Naive thymus-derived CD8-positive, alpha-beta T cell (primary cell): ENCODE measurements around the gene NR3C1. TPM values are rescaled to one million over a fixed set of nuclear protein-coding genes. Genes with fewer than 3 reads are reported as not detected.

Experiments
- ATAC-seq, 2 donors: fragments of 150-1000 bp; cut with Tn5 transposase in 1 of 2; sonication (Bioruptor Pico), chemical (Tn5 transposase) in 1 of 2; 1 replicate in 1 of 2; 2 replicates in 1 of 2; pipeline ENCODE4 v1.10.0; 2021; ENCODE audit warnings: mild to moderate bottlenecking in 2 of 2, moderate library complexity in 2 of 2
- POLR2A ChIA-PET: fragments of 350-600 bp; sonication (Branson Sonifier 250); formaldehyde crosslinking; loops from one replicate; lab custom pipeline; 2021; ENCODE audit warnings: antibody characterized with exemption; lab: Charles Lee
- DNase-seq, 10 donors: peaks; one replicate each; pipeline versions ENCODE4 v3.0.0 to v3.0.0-alpha.2; 2020 to 2022
- H3K27ac Mint-ChIP-seq, 10 donors: one replicate each; pipeline ENCODE4 v1.8.0; 2020 to 2022; ENCODE audit warnings: mild to moderate bottlenecking in 10 of 10, mixed read lengths in 10 of 10, moderate library complexity in 4 of 10, inconsistent platforms in 1 of 10
- H3K27me3 Mint-ChIP-seq, 5 donors: one replicate each; pipeline ENCODE4 v1.8.0; 2021 to 2022; ENCODE audit warnings: mixed read lengths in 5 of 5
- H3K36me3 Mint-ChIP-seq, 3 donors: one replicate each; pipeline ENCODE4 v1.8.0; 2020 to 2022; ENCODE audit warnings: mixed read lengths in 3 of 3, mild to moderate bottlenecking in 2 of 3, inconsistent platforms in 1 of 3
- H3K4me1 Mint-ChIP-seq, 4 donors: one replicate each; pipeline ENCODE4 v1.8.0; 2021 to 2022; ENCODE audit warnings: mixed read lengths in 4 of 4
- H3K4me3 Mint-ChIP-seq, 10 donors: one replicate each; pipeline ENCODE4 v1.8.0; 2020 to 2022; ENCODE audit warnings: mild to moderate bottlenecking in 10 of 10, mixed read lengths in 10 of 10, moderate library complexity in 6 of 10, inconsistent platforms in 1 of 10
- H3K9me3 Mint-ChIP-seq, 9 donors: one replicate each; pipeline ENCODE4 v1.8.0; 2020 to 2022; ENCODE audit warnings: mixed read lengths in 9 of 9, mild to moderate bottlenecking in 3 of 9, inconsistent platforms in 1 of 9, moderate library complexity in 1 of 9
- polyA plus RNA-seq, 3 donors: library from polyadenylated mRNA; unstranded; fragments of 300-500 nt; fragmentation: Illumina TruSeq; gene quantifications; one replicate each; pipeline ENCODE4 v1.2.3, GENCODE V29; 2021
- total RNA-seq, 8 experiments: library from RNA in 2 of 8; stranded (reverse) in 2 of 8; gene quantifications; one replicate each; pipeline ENCODE4 v1.2.3 and lab custom pipeline; 2021 to 2026

The NR3C1 gene
- total and polyA plus RNA-seq, 5 experiments from 2014 or later = 60.2 to 133 (median 83.9) TPM

GRCh38 chr5:143258559-143259253 is 144.8 kb downstream of the NR3C1 start:
- peaks cover 0 to 4% (median 3%) of the 10 kb centered on the region in 3 donors for H3K36me3 Mint-ChIP-seq
- peak overlapping the region in 1 of 10 donors; percentile 48 for H3K27ac Mint-ChIP-seq
- DNase-seq = no peak
- no peaks in the 10 kb centered on the region for H3K9me3 Mint-ChIP-seq
- H3K4me3 Mint-ChIP-seq = no peak overlapping the region
- POLR2A ChIA-PET = interaction anchor here (0.6 kb wide), 1 partner anchor 18 kb away, joined by 3 read pairs; no protein-coding TSS in a partner anchor
- no peak for ATAC-seq
- no peaks in the 10 kb centered on the region for H3K4me1 Mint-ChIP-seq
- no peaks in the 10 kb centered on the region for H3K27me3 Mint-ChIP-seq

GRCh38 chr5:143254819-143255218 is 148.7 kb downstream of the NR3C1 start:
- POLR2A ChIA-PET = interaction anchor here (0.6 kb wide), 1 partner anchor 42 kb away, joined by 3 read pairs; no protein-coding TSS in a partner anchor
- DNase-seq (no peak), ATAC-seq (no peak)
- no peak overlapping the region for H3K4me3 Mint-ChIP-seq
- H3K27ac Mint-ChIP-seq = no peak overlapping the region
- H3K27me3 Mint-ChIP-seq = no peaks in the 10 kb centered on the region
- H3K36me3 Mint-ChIP-seq = peaks cover 0 to 4% (median 0%) of the 10 kb centered on the region in 3 donors
- peaks cover 0 to 2% (median 0%) of the 10 kb centered on the region in 4 donors for H3K4me1 Mint-ChIP-seq
- H3K9me3 Mint-ChIP-seq = no peaks in the 10 kb centered on the region

GRCh38 chr5:143251946-143252345 is 151.5 kb downstream of the NR3C1 start:
- Mint-ChIP-seq H3K4me3 (no peak overlapping the region), H3K9me3 (peaks cover 0 to 2% (median 0%) of the 10 kb centered on the region in 9 donors), H3K27ac (peak overlapping the region in 1 of 10 donors; percentile 29), H3K27me3 (no peaks in the 10 kb centered on the region), H3K36me3 (peaks cover 0 to 4% (median 0%) of the 10 kb centered on the region in 3 donors), H3K4me1 (peaks cover 0 to 2% (median 0%) of the 10 kb centered on the region in 4 donors)
- ATAC-seq (no peak), DNase-seq (no peak)
- POLR2A ChIA-PET = no interaction called here

GRCh38 chr5:143251190-143251589 is 152.3 kb downstream of the NR3C1 start:
- no peak overlapping the region for H3K27ac Mint-ChIP-seq
- POLR2A ChIA-PET = no interaction called here
- no peaks in the 10 kb centered on the region for H3K27me3 Mint-ChIP-seq
- ATAC-seq (no peak), DNase-seq (no peak)
- H3K36me3 Mint-ChIP-seq = peaks cover 0 to 4% (median 1%) of the 10 kb centered on the region in 3 donors
- H3K4me3 Mint-ChIP-seq = no peak overlapping the region
- H3K4me1 Mint-ChIP-seq = peaks cover 0 to 2% (median 0%) of the 10 kb centered on the region in 4 donors
- H3K9me3 Mint-ChIP-seq = peaks cover 0 to 3% (median 0%) of the 10 kb centered on the region in 9 donors

GRCh38 chr5:143249851-143250250 is 153.6 kb downstream of the NR3C1 start:
- no peak for ATAC-seq
- POLR2A ChIA-PET = interaction anchor here (0.7 kb wide), 1 partner anchor 17 kb away, joined by 3 read pairs; no protein-coding TSS in a partner anchor

GRCh38 chr5:143248822-143249579 is 154.5 kb downstream of the NR3C1 start:
- Mint-ChIP-seq H3K4me1 (peaks cover 0 to 2% (median 0%) of the 10 kb centered on the region in 4 donors), H3K4me3 (no peak overlapping the region), H3K27ac (peak overlapping the region in 1 of 10 donors; percentile 4), H3K27me3 (no peaks in the 10 kb centered on the region), H3K9me3 (peaks cover 0 to 19% (median 5%) of the 10 kb centered on the region in 9 donors), H3K36me3 (peaks cover 0 to 5% (median 2%) of the 10 kb centered on the region in 3 donors)
- ATAC-seq (no peak), DNase-seq (no peak)
- POLR2A ChIA-PET = no interaction called here

More at GRCh38 chr5:143249851-143250250, 153.6 kb downstream of the NR3C1 start:
- no peaks in the 10 kb centered on the region for H3K27me3 Mint-ChIP-seq
- peaks cover under 1 to 2% (median 1%) of the 10 kb centered on the region in 3 donors for H3K36me3 Mint-ChIP-seq
- H3K4me3 Mint-ChIP-seq = no peak overlapping the region
- DNase-seq = no peak
- H3K4me1 Mint-ChIP-seq = peaks cover 0 to 2% (median 0%) of the 10 kb centered on the region in 4 donors
- no peak overlapping the region for H3K27ac Mint-ChIP-seq
- H3K9me3 Mint-ChIP-seq = peaks cover 0 to 11% (median 4%) of the 10 kb centered on the region in 9 donors

- peaks cover 0 to 5% (median 2%) of the 10 kb centered on the region in 3 donors for H3K36me3 Mint-ChIP-seq
- H3K9me3 Mint-ChIP-seq = peaks cover 0 to 19% (median 5%) of the 10 kb centered on the region in 9 donors
- POLR2A ChIA-PET = no interaction called here
- DNase-seq (no peak), ATAC-seq (no peak)
- H3K27me3 Mint-ChIP-seq = no peaks in the 10 kb centered on the region
- H3K4me1 Mint-ChIP-seq = peaks cover 0 to 2% (median 0%) of the 10 kb centered on the region in 4 donors
- no peak overlapping the region for H3K4me3 Mint-ChIP-seq
- no peak overlapping the region for H3K27ac Mint-ChIP-seq
Measured at GRCh38 chr5:143248391-143248790, 155.1 kb downstream of the NR3C1 start.

GRCh38 chr5:143247134-143247815 is 156.2 kb downstream of the NR3C1 start:
- H3K27ac Mint-ChIP-seq = peak overlapping the region in 1 of 10 donors; percentile 35
- H3K27me3 Mint-ChIP-seq = no peaks in the 10 kb centered on the region

GRCh38 chr5:143245929-143246561 is 157.4 kb downstream of the NR3C1 start:
- ATAC-seq (no peak), DNase-seq (no peak)
- no peaks in the 10 kb centered on the region for H3K27me3 Mint-ChIP-seq
- H3K4me3 Mint-ChIP-seq = no peak overlapping the region
- POLR2A ChIA-PET = no interaction called here
- H3K36me3 Mint-ChIP-seq = peaks cover 0 to 5% (median 2%) of the 10 kb centered on the region in 3 donors
- no peaks in the 10 kb centered on the region for H3K4me1 Mint-ChIP-seq
- peaks cover 0 to 19% (median 5%) of the 10 kb centered on the region in 9 donors for H3K9me3 Mint-ChIP-seq
- H3K27ac Mint-ChIP-seq = no peak overlapping the region

More at GRCh38 chr5:143247134-143247815, 156.2 kb downstream of the NR3C1 start:
- ATAC-seq = no peak
- peaks cover 0 to 5% (median 2%) of the 10 kb centered on the region in 3 donors for H3K36me3 Mint-ChIP-seq
- DNase-seq = no peak
- POLR2A ChIA-PET = no interaction called here
- no peaks in the 10 kb centered on the region for H3K4me1 Mint-ChIP-seq
- peaks cover 0 to 19% (median 5%) of the 10 kb centered on the region in 9 donors for H3K9me3 Mint-ChIP-seq
- H3K4me3 Mint-ChIP-seq = no peak overlapping the region

- no peaks in the 10 kb centered on the region for H3K4me1 Mint-ChIP-seq
- no peak overlapping the region for H3K27ac Mint-ChIP-seq
- H3K9me3 Mint-ChIP-seq = peaks cover 0 to 19% (median 5%) of the 10 kb centered on the region in 9 donors
- no peak overlapping the region for H3K4me3 Mint-ChIP-seq
- H3K36me3 Mint-ChIP-seq = peaks cover 0 to 5% (median 2%) of the 10 kb centered on the region in 3 donors
- POLR2A ChIA-PET = no interaction called here
- no peak for ATAC-seq
- no peak for DNase-seq
- H3K27me3 Mint-ChIP-seq = no peaks in the 10 kb centered on the region
Measured at GRCh38 chr5:143244990-143245389, 158.5 kb downstream of the NR3C1 start.

GRCh38 chr5:143244000-143244736 is 159.3 kb downstream of the NR3C1 start:
- POLR2A ChIA-PET = no interaction called here
- Mint-ChIP-seq H3K9me3 (peaks cover 0 to 19% (median 5%) of the 10 kb centered on the region in 9 donors), H3K4me1 (no peaks in the 10 kb centered on the region), H3K27ac (no peak overlapping the region), H3K4me3 (no peak overlapping the region), H3K27me3 (no peaks in the 10 kb centered on the region), H3K36me3 (peaks cover 0 to 5% (median 2%) of the 10 kb centered on the region in 3 donors)
- ATAC-seq (no peak), DNase-seq (no peak)
